Skeletal muscle cell (primary cell): ENCODE data around the gene SIRT4.
"Not testable (repeated sequence)": the region's sequence is repeated elsewhere in the genome, so short reads cannot be mapped to it uniquely, and the experiment has no call there.

Experiments used
- DNase-seq: peaks from one replicate; pipeline ENCODE4 v3.0.0-alpha.2; 2010; ENCODE audit warnings: low read depth
- H3K4me3 ChIP-seq: 2 replicates; pipeline ENCODE4 v1.5.1; 2011; ENCODE audit warnings: low read depth, mild to moderate bottlenecking, control low read depth, low read length, moderate library complexity

The SIRT4 gene

DNA sequence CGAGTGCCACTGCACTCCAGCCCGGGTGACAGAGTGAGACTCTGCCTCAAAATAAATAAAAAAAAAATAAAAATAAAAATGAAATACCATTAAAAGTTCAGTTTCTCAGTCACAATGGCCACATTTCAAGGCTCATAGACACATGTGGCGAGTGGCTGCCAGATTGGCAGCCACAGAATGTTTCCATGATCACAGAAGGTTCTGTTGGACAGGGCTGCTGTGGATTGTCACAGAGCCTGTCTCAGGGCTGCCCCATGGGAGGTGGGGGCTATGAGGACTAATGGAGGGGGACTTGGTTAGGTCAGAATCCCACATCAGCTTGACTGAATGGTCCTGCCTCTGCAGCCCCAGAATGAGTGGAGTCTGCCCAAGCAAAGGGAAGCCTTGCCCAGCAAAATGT lies 29.3 kb downstream of the SIRT4 start:
- no peak for DNase-seq
- H3K4me3 ChIP-seq, result no peak overlapping the region

DNA sequence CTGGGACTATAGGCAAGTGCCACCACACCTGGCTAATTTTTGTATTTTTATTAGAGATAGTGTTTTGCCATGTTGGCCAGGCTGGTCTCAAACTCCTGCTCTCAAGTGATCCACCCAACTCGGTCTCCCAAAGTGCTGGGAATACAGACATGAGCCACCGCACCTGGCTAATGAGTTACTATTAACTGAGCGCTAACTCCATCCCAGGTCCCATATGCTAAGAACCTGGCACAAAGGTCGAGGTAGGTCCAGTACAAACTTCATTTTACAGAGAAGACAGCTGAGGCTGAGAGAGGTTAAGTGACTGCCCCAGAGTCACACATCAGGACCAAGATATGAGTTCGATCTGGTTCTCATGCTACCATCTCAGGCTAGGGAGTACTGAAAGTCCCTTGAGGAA lies 29.9 kb downstream of the SIRT4 start:
- no peak for DNase-seq
- no peak overlapping the region for H3K4me3 ChIP-seq

DNA sequence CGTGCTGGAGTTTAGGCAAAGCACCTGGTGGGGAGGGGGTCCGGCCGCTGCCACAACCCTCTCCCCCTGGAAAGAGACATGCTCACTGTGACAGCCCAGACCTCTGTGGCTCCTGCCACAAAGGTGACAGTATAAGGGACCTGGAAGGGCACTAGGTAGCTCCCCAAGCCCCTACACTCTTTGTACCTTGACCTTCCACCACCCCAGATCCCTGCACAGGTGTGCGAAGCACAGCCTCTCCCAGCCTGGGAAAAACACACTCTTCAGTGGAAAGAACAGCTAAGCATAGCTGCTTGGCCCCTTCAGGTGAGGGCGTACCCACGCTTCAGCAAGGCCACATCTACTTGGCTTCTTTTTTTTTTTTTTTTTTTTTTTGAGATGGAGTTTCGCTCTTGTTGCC lies 30.4 kb downstream of the SIRT4 start:
- no peak overlapping the region for H3K4me3 ChIP-seq
- DNase-seq, result no peak

DNA sequence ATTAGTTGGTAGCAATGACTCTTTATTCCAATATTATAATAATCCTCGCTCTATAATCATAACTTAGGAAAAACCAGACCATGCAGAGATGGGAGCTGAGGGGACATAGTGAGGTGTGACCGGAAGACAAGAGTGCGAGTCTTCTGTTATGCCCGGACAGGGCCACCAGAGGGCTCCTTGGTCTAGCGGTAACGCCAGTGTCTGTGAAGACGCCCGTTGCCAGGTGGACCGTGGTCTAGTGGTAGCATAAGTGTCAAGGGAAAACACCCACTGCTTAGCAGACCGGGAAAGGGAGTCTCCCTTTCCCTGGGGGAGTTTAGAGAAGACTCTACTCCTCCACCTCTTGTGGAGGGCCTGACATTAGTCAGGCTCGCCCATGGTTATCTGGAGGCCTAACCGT lies 33.3 kb downstream of the SIRT4 start:
- DNase-seq, H3K4me3 ChIP-seq: not testable (repeated sequence)

DNA sequence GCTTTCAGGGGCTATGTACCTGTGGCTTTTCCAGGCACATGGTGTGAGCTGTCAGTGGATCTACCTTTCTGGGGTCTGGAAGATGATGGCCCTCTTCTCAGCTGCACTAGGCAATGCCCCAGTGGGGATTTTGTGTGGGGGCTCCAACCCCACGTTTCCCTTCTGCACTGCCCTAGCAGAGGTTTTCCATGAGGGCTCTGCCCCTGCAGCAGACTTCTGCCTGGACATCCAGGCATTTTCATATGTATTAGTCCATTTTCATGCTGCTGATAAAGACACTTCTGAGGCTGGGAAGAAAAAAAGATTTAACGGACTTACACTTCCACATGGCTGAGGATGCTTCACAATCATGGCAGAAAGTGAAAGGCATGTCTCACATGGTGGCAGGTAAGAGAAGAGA lies 34.3 kb downstream of the SIRT4 start:
- DNase-seq, result not testable (repeated sequence)

GRCh38 chr12:120337730-120338129 lies 35.6 kb downstream of the SIRT4 start:
- no peak overlapping the region for H3K4me3 ChIP-seq
- DNase-seq, result no peak

More for the DNA sequence above, 34.3 kb downstream of the SIRT4 start:
- not testable (repeated sequence) for H3K4me3 ChIP-seq

- DNase-seq, result no peak
Observed at GRCh38 chr12:120339256-120339655, 37.1 kb downstream of the SIRT4 start.

DNA sequence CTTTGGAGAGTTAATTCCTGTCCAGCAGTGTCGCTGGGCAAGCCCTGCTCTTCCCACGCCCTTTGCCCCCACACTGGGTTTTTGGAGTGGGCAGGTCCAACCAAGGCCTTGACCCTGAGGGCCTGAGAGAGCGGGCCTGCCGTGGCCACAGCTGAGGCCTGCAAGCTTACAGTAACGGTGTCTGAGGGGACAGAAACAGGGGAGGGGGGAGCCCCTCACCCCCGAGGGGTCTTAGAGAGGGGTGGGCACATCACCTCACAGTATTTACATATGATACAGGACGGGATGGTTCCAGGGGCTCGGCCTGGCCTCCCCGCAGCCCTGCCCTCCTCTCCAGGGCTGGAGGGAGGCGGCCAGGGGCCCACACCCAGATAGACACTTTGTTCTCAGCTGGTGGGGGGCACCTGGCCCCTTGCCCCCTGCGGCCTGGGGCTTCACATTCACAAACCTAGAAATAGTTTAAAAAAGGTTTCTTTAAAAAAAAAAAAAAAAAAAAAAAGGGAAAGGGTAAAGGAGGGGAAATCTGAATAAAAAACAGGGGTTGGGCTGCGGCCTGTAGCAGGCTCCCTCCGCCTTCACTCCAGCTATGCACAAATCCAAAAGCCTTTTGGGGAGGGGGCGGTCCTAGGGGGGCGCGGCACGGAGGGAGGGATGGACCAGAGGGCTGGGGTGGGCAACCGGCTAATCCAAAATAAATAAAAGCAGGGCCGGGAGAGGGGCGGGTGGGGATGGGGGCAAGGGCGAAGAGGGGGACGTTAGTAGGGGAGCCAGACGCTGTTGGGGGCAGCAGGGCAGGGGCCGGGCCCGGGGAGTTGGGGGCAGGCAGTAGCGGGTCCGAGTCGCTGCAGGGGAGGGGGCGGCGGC lies 40.3 kb downstream of the SIRT4 start:
- no peak for DNase-seq
- H3K4me3 ChIP-seq, result no peak overlapping the region

More at GRCh38 chr12:120339256-120339655, 37.1 kb downstream of the SIRT4 start:
- no peak overlapping the region for H3K4me3 ChIP-seq

DNA sequence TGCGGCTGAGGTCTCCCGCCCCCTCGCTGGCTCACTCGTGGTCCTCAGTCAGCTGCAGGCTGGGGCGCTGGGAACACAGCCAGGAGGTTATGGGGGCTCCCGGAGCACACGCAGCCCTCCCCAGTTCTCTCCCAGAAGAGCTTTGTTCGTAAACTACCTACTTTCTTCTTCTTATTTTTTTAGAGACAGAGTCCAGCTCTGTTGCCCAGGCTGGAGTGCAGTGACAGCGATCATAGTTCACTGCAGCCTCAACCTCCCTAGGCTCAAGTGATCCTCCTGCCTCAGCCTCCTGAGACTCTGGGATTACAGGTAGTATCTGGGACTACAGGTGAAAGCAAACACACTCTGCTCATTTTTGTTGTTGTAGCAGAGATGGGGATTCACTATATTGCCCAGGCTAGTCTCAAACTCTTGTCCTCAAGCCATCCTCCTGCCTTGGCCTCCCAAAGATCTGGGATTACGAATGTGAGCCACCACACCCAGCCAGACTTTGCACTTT lies 41.0 kb downstream of the SIRT4 start:
- no peak for DNase-seq
- no peak overlapping the region for H3K4me3 ChIP-seq

DNA sequence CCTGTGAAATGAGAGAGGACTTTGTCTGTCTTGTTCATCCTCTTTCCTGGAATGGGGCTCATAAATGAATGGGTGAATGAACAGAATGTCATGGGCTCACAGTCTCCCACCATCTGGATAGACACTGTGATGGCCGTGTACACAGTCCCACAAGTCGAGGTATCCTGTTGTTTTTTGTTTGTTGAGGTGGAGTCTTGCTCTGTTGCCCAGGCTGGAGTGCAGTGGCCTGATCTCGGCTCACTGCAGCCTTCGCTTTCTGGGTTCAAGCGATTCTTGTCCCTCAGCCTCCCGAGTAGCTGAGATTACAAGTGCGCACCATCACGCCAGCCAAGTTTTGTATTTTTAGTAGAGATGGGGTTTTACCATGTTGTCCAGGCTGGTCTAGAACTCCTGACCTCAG lies 41.6 kb downstream of the SIRT4 start:
- no peak for DNase-seq
- H3K4me3 ChIP-seq, result no peak overlapping the region

DNA sequence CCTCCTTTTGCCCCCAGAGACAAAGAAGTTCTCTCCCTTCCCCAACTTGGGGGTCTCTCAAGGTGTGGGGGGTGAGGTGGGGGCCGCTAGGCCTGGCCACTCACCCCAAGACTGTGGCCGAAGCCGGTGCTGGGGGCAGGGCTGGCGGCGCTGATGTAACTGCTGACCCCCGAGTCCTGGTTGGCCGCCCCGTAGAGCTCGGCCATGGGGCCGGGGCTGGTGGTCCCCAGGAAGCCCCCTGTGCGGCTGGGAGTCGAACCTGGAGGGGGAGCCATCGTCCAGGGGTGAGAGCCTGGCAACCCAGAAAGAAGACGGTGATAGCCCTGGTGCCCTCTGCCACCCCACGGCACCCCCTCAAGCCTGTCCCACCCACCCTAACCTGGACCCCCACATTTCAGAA lies 43.9 kb downstream of the SIRT4 start:
- DNase-seq, result no peak
- H3K4me3 ChIP-seq, result no peak overlapping the region

DNA sequence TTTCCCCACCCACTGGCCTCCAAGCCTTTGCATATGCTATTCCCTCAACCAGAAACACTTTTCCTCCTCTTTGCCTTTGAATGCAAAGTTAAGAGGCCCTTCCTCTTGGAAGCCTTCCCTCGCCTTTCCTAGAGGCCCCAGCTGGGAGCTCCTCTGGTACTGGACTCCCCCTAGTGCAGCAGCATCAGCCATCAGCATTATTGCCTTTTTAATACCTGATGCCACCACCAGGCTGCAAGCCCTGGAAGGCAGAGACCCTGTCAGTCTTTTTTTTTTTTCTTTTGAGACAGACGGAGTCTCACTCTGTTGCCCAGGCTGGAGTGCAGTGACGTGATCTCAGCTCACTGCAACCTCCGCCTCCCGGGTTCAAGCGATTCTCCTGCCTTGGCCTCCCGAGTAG lies 44.6 kb downstream of the SIRT4 start:
- H3K4me3 ChIP-seq, result no peak overlapping the region
- no peak for DNase-seq

DNA sequence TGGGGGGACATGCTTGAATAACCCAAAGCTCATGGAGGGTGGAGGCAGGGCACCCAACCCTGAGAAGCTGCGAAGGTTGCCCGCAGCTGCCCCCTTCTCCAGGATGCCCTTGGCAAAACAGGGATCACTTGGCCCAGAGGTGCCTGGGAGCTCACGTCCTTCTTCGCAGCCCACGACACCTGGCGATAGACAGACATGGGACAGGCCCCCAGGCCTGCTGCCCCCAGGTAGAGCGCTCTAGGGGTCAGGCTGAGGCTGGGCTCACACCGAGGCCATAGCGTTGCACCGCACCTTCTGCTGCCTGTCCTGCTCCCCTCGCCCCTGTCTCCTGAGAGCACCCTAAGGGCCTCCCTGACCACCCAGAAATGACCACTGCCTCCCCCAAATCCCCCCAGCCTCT lies 45.6 kb downstream of the SIRT4 start:
- DNase-seq, result no peak
- H3K4me3 ChIP-seq, result no peak overlapping the region

GRCh38 chr12:120350576-120351350 lies 48.6 kb downstream of the SIRT4 start:
- DNase-seq, result no peak
- no peak overlapping the region for H3K4me3 ChIP-seq

GRCh38 chr12:120352117-120352516 lies 50.0 kb downstream of the SIRT4 start:
- H3K4me3 ChIP-seq, result no peak overlapping the region
- no peak for DNase-seq

GRCh38 chr12:120353136-120353535 lies 51.0 kb downstream of the SIRT4 start:
- DNase-seq, result no peak
- H3K4me3 ChIP-seq, result no peak overlapping the region

- no peak overlapping the region for H3K4me3 ChIP-seq
- DNase-seq, result no peak
Observed at GRCh38 chr12:120353556-120354317, 51.6 kb downstream of the SIRT4 start.

DNA sequence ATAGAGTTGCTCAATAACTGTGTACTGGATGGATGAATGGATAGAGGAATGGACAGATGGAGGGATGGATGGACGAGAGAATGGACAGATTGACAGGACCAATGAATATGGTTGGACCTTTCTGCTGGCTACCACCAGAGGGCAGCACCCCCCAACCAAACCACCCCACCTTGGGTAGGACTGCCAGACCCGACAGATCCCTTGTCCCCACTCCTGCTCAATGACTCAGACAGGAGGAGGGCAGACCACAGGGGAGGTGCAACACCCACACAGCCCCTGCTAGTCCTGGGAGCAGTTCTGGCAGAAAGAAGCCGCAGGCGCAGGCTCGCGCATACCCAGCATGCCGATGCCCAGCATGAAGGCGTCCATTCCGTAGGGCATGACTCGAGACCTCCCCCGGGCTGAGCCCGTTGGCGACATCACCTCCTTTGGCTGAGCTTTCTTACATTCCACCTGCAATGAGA lies 54.5 kb downstream of the SIRT4 start:
- DNase-seq, result peak; percentile 67
- no peak overlapping the region for H3K4me3 ChIP-seq

- DNase-seq, result no peak
- no peak overlapping the region for H3K4me3 ChIP-seq
Observed at GRCh38 chr12:120357104-120357503, 55.0 kb downstream of the SIRT4 start.
